Ramos (cell line): Measurements from ENCODE around the gene CLIP3.
"Not testable (repeated sequence)": the region's sequence is repeated elsewhere in the genome, so short reads cannot be mapped to it uniquely, and the experiment has no call there.

Source experiments
- in situ Hi-C: fragments of 300-500 bp; cut with MboI; formaldehyde crosslinking; loops from one replicate; pipeline ENCODE4 v1.14.3; 2022; ENCODE audit warnings: low sequenced_read_pairs; ENCODE audit not compliant: unreplicated experiment

Gene CLIP3, protein sequence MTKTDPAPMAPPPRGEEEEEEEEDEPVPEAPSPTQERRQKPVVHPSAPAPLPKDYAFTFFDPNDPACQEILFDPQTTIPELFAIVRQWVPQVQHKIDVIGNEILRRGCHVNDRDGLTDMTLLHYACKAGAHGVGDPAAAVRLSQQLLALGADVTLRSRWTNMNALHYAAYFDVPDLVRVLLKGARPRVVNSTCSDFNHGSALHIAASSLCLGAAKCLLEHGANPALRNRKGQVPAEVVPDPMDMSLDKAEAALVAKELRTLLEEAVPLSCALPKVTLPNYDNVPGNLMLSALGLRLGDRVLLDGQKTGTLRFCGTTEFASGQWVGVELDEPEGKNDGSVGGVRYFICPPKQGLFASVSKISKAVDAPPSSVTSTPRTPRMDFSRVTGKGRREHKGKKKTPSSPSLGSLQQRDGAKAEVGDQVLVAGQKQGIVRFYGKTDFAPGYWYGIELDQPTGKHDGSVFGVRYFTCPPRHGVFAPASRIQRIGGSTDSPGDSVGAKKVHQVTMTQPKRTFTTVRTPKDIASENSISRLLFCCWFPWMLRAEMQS

DNA sequence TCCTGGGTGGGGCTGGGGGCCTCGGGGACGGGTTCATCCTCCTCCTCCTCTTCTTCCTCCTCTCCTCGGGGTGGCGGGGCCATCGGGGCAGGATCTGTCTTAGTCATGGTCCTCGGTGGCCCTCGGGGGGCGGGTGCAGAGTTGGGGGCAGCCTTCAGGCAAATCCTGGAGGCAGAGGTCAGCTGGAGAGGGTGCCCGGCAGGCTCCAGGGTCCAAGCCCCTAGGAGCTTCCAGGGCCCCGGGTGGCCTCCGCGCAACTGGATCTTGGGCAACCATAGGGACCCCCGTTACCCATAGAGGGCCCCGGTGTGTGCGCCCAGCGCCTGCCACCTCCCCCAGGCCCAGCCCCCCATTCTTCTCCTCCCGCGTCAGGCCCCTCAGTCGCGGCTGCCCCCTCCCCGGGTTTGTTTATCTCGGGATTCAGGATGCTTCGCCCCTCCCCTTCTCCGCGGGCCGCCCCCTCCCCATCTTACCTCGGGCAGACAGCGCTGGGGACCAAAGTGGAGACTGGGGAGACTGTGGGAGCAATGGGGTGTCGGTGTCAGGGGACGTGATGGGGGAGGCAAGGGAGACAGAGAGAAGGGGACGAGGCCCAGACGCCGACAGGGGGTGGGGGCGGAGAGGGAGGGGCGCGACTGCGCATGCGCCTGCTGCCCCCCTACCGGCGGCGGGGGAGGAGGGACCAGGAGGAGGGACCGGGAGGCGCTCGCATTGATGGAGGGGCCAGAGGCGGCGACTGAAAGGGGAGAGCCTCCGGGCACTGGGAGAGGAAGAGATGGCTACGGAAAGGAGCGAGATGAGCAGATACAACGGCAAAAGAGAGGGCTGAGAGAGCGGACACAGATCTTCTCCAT lies at the start of gene CLIP3:
Gene CLIP3 (minus strand): TSS at position 623 of the 854 bp plus-strand sequence. CDS start 516 bp downstream, at position 107.
- in situ Hi-C loops = no loop called here

DNA sequence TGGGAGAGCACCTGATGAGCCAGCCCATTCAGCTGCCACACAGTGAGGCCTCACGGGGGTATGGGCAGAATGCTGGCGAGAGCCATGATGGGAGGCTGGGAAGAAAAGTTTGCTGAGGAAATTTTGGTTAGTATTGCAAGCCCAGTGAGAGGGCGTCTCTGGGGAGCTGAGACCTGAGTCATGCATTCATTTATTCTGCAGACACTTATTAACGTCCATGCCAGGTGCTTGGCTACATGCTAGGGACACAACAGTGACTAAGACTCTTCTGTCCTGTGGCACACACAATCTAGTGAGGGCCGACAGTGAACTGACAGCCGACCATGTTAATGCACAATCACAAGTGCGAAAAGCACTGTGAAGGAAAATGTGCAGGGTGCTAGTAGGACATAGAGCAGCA lies 49.2 kb upstream of the CLIP3 start:
- in situ Hi-C loops = no loop called here

DNA sequence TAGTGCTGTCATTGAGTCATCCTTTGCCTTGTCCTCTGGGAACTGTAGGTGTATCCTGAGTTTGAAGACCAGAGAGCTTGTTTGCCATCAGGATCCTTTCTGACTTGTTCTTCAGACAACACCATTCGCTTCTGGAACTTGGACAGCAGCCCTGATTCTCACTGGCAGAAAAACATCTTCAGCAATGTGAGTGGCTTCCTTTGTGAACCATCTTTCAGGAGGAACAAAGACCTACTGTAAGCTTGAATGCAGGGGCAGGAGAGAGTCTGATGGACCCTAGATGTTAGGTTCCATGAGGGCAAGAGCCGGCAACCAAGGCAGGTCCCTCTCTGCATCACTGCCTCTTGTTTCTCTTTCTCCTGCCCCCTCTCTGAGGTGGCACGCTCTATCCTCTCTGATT lies 48.7 kb upstream of the CLIP3 start:
- in situ Hi-C loops = no loop called here

DNA sequence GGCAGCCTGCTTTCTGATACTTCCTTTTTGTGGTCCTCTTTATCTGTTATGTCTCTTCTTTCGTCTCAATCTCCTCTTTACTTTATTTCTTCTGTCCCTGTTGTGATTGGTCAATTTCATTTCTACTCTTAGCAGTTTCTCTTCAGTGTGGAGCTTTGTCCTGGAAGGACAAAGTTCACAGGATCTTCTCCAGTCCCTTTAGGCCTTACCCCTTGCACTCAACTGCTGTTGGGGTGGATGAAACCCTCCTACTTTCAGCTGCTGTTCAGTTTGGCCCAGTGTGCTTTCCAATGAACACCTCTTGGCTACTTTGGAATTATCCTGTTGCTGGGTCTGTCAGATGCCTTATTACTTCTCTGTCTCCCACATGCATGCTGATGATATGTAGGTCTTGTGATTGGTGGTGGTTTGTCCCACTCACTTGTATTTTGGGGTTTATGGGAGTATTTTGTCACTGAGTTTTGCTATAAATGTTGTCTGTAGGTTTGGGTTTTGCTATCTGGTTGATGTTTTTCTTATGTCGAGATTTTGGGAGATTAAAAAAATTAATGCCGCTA lies 46.8 kb upstream of the CLIP3 start:
- in situ Hi-C loops = no loop called here

DNA sequence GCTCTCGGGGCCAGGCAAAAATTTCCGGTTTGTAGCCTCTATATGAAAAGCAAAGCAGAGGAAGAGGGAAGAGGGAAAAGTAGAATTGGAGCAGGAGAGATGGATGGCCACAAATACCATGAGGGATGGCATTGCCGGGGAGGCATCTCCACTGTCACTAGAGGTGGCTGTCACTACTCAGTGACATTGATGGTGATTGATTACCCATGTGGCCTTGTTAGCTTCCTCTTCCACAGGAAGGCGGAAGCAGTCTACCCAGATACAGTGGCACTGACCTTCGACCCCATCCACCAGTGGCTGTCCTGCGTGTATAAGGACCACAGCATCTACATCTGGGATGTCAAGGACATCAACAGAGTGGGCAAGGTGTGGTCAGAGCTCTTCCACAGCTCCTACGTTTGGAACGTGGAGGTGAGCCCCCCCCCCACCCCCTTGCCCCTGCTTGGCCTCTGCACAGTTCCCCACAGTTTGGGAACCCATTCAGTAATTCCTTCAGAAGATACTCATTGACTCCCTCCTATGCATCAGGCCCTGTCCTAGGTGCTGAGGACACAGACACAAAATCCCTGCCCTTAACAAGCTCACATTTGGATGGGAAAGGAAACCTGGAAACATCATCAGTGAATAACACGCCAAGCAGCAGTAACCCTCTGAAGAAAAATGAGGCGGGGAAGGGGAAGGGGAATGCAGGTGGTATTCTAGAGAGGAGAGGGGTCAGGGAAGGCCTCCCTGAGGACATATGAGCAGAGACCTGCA lies 40.6 kb upstream of the CLIP3 start:
- in situ Hi-C loops = no loop called here

DNA sequence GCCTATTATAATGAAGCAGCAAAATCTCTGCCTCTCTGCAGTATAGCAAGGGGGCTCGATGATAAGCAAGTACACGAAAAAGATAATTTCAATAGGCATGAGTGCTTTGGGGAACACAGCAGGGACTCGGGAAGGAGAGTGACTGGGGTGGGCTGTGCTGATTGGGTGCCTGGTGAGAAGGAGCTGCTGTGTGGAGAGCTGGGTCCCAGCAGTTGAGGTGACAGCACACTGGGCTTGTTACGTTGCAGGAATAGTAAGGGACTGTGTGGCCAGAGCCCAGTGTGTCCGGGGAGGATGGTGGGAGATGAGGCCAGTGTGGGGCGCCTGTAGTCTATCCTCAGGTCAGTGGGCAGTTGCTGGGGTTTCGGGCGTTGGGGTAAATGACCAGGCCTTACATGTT lies 39.4 kb upstream of the CLIP3 start:
- in situ Hi-C loops = no loop called here

DNA sequence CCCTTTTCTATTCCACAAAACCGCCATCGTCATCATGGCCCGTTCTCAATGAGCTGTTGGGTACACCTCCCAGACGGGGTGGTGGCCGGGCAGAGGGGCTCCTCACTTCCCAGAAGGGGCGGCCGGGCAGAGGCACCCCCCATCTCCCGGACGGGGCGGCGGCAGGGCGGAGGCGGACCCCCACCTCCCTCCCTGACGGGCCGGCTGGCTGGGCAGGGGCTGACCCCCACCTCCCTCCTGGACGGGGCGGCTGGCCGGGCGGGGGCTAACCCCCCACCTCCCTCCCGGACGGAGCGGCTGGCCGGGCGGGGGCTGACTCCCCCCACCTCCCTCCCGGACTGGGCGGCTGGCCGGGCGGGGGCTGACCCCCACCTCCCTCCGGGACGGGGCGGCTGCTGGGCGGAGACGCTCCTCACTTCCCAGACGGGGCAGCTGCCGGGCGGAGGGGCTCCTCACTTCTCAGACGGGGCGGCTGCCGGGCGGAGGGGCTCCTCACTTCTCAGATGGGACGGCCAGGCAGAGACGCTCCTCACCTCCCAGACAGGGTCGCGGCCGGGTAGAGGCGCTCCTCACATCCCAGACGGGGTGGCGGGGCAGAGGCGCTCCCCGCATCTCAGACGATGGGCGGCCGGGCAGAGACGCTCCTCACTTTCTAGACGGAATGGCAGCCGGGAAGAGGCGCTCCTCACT lies 36.3 kb upstream of the CLIP3 start:
- in situ Hi-C loops = not testable (repeated sequence)

DNA sequence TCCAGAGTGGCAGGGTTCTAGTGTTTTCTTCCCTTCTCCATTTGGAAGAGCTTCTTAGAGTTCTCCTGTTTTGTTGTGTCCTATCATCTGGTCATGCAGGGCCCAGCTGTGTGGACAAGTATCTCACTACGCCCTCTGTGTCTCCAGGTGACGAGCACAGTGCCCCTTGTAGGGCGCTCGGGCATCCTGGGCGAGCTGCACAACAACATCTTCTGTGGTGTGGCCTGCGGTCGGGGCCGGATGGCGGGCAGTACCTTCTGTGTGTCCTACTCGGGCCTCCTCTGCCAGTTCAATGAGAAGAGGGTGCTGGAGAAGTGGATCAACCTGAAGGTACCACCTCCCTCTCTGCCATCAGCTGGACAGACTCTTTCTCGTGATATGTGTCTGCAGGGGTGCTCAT lies 35.0 kb upstream of the CLIP3 start:
- in situ Hi-C loops = no loop called here

DNA sequence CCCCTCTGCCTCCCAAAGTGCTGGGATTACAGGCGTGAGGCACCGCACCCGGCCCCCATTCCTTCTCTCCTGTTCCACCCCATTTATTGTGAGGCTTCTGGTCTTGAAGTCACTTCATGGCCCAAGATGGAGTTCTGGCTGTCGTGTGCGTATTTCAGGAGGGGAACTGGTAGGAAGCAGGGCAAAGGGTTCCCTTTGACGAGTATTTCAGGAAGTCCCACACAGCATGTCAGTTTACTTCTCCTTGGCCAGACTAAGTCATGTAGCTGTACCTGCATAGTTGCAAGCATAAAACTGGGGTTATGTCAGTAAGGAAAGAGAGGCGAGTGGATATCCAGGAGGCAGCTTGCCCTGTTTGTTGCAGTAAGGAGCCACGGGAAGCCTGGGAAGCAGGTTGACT lies 32.2 kb upstream of the CLIP3 start:
- in situ Hi-C loops = no loop called here

DNA sequence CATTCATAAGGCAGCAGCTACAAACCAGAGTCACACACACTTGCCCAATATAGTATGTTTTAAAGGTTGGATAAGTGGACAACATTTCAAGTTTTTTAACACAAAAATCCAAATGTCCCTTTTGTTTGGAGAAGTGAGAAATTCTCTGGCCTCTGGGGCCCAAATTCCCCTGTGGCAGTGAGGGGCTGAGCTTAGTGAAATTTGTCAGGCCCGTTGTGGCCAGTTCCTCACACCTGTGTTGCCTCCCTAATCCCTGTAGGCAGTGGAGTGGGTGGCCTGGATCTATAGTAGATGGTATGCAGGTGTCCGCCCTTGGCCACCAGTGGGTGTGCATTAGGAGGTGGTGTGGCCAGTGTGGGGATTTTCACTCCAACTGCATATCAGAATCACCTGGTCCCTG lies 28.7 kb upstream of the CLIP3 start:
- in situ Hi-C loops = no loop called here

DNA sequence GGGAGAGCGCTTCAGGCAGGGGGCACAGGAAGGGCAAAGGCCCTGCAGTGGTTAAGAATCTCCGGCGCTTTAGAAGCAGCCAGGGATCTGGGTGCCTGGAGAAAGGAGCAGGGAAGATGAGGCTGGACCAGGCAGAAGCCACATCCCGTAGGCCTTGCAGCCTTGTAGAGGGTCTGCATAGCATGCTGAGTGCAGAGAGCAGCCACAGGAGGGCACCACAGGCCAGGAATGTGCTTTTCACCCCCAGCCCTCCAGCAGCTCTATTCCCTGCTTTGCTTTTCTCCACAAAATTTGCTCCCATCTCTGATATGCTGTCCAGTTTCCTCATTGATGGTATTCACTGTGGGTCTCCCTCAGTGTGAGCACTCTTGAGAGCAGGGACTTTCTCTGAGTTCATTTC lies 27.8 kb upstream of the CLIP3 start:
- in situ Hi-C loops = no loop called here

DNA sequence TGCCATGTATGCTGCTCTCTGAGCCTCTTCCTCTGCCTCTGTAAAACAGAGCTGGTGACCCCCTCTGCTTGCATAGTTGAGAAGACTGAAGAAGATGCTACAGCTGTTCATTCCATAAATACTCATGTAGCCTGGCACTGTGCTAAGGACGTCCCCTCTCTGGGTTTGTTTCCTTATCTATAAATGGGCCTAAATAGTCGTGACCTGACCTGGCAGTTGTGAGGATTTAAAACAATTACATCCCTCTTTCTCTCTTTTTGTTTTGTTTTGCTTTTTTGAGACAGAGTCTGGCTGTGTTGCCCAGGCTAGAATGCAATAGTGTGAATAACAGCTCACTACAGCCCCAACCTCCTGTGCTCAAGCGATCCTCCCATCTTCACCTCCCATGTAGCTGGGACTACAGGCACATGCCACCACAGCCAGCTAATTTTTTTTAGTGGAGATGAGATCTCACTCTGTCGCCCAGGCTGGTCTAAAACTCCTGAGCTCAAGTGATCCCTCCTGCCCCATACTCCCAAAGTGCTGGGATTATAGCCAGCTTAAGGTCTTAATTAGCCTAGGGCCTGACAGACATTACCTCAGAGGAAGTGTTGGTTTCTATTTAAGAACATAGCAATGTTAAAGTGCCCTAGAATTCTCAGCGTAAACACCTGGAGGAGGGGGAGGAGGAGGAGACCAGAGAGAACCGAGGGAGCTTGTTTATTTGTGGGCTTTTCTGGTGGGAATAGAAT lies 26.7 kb upstream of the CLIP3 start:
- in situ Hi-C loops = no loop called here

DNA sequence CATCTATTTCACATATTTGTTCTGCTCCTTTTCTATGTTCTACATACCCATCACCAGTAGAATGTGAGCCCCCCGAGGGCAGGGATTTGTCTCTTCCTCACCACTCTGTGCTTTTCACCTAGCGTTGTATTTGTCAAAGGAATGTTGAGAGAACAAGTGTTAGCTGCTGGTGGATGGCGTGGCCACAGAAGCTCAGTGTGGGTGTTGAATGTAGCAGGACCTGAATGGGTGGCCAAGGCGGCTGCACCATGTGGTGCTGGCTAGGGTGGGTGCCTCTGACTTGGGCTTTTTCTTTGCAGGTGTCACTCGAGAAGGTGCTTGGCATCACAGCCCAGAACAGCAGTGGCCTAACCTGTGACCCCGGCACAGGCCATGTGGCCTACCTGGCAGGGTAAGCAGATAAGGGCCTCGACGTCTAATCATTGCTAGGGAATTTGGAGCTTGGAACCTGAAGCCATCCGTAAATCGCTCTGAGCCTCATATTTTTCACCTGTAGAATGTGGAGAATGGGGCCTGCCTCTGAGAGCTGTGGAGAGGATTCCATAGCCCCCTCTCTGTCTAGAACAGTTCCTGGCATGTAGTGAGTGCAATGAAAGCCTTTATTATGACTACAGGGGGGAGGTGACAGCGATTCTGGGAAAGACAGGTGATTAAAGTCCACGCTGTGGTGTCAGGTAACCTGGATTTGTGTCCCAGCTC lies 26.0 kb upstream of the CLIP3 start:
- in situ Hi-C loops = no loop called here

DNA sequence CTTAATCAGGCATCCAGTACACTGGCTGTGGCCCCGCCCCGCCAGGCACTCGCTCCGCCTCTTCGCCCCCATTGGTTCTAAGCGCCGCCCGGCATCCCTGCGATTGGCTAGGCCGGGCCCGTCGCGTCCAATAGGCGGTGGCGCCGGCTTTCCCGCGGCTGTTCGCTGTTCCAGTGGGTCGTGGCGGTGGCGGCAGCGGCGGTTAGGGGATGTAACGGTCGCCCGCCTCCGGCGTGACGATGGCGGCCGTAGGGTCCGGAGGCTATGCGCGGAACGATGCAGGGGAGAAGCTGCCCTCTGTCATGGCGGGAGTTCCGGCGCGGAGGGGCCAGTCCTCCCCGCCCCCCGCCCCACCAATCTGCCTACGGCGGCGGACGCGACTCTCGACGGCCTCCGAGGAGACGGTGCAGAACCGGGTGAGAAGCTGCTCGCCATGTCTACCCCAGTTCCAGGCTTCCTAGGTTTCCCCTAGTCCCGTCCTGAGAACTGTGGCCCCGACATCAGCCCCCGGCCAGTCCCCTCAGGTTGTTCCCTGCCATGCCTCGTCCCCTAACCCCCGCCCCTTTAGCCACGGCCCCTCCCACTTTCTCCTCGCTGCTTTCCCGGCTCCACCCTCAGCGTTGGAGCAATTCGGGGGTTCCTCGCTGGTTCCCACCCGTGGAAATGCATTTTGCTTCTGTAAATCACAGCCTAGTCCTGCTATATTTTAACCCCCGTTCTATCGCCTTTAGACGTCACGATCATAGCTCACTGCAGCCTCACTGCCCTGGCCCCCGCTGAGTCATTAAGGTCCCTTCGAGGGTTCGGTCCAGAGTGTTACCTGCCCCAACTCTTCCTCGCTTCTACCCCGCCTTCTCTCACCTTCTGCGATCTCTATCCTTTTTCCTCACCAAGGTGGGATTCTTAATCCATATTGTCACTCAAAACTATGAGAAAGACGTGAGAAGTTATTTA lies 22.3 kb upstream of the CLIP3 start, which contains the start of gene WDR62:
Gene WDR62 (plus strand): TSS at position 165 of the 954 bp plus-strand sequence. CDS start 75 bp downstream, at position 240.
- in situ Hi-C loops = no loop called here

DNA sequence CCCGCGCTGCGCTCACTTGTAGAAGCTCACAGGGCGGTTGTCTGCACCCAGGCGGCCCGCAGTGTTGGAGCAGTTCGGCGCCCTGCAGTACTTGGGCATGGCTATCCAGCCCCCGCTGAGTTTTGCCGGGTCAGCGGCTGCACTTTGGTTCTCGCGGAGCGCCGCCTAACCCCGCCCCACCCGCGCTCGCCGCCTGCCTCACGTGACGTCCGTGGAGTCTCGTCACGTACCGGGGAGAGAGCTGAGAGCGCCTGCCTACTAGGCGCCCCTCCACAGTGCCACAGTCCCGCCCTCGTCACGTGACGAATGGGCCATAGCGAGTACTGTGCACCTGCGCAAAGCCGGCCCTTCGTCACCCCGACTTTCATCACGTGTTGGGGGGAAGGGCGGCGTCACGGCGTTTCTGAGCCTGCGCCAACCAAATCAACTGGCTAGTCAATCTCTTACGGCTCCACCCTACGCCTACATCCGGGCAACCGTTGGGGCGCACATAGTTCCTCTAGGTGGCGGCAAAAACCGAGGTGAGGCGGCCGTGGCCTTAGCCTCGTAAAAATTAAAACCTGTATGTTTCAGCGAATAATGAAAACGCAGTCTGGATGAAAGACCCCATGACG lies 21.6 kb upstream of the CLIP3 start, which contains the start of gene THAP8:
Gene THAP8 (minus strand): TSS at position 167 of the 614 bp plus-strand sequence. CDS start 68 bp downstream, at position 99.
- in situ Hi-C loops = no loop called here

DNA sequence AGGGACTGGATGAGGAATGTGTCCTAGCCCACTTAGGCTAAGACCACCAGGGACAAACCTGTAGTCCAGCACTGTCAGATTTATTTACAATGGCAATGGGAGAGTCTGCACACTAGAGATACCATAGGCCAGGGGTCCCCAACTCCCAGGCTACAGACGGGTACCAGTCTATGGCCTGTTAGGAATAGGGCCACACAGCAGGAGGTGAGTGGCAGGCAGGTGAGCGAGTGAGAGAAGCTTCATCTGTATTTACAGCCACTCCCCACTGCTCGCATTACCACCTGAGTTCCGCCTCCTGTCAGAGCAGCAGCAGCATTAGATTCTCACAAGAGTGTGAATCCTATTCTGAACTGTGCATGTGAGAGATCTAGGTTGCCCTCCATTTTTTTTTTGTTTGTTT lies 19.0 kb upstream of the CLIP3 start:
- in situ Hi-C loops = no loop called here

DNA sequence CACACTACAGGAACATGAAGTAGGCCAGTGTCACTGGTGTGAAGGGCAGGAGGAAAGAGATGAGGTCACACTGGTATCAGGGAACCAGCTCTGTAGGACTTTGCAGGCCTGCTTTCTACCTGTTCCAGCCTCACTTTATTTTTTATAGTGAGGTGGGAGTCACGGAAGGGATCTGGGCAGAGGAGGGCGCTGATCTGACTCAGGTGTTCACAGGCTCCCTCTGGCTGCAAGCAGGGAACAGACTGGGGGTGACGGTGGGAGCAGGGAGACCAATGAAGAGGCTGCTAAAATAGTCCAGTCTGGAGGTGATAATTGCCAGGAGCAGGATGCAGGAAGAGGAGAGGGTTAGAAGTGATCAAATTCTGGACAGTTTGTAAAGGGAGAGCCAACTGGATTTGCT lies 18.6 kb upstream of the CLIP3 start:
- in situ Hi-C loops = no loop called here
